BJ (cell line): ENCODE measurements around the gene DHRS3. TPM values are rescaled to one million over a fixed set of nuclear protein-coding genes. Genes with fewer than 3 reads are reported as not detected.
"Not testable (repeated sequence)": the region's sequence is repeated elsewhere in the genome, so short reads cannot be mapped to it uniquely, and the experiment has no call there.

Experiments
- CTCF ChIA-PET: fragments of 350-600 bp; formaldehyde crosslinking; extraction: SDS; loops from one replicate; lab custom pipeline; 2021; ENCODE audit warnings: antibody characterized with exemption, inconsistent platforms; lab: Yijun Ruan, JAX
- POLR2A ChIA-PET: fragments of 300-600 bp; sonication (Branson Sonifier 250); formaldehyde crosslinking; extraction: SDS; loops from one replicate; lab custom pipeline; 2021; ENCODE audit warnings: antibody characterized with exemption; lab: Charles Lee
- DNase-seq: peaks from one replicate; pipeline ENCODE4 v3.0.0-alpha.2; 2011; ENCODE audit warnings: low read depth
- H3K27me3 ChIP-seq: 2 replicates; pipeline ENCODE4 v1.6.0; 2011; ENCODE audit warnings: low read length; ENCODE audit not compliant: control insufficient read depth, insufficient read depth
- H3K36me3 ChIP-seq: 2 replicates; pipeline ENCODE4 v1.5.1; 2011; ENCODE audit warnings: low read length; ENCODE audit not compliant: control insufficient read depth, insufficient read depth
- H3K4me3 ChIP-seq: 2 replicates; pipeline ENCODE4 v1.5.1; 2011; ENCODE audit warnings: low read depth, mild to moderate bottlenecking, control low read depth, low read length
- CTCF ChIP-seq: IDR thresholded peaks from 2 replicates; pipeline ENCODE4 v1.5.1; 2011; ENCODE audit warnings: low read depth, mild to moderate bottlenecking, control low read depth, inconsistent platforms, low read length, moderate library complexity; ENCODE audit not compliant: insufficient read depth
- polyA plus RNA-seq: library from polyadenylated mRNA; depleted of rRNA; stranded (reverse); fragments of >200 nt; gene quantifications from 2 replicates; pipeline ENCODE4 v1.2.3, GENCODE V29; 2011

The DHRS3 gene
- polyA plus RNA-seq, 1 experiment, result 224 TPM

- POLR2A ChIA-PET, result no interaction called here
- no peaks in the 10 kb centered on the region for H3K36me3 ChIP-seq
- CTCF ChIA-PET, result interaction anchor here (0.8 to 2.4 kb wide), 3 partner anchors 9 to 26 kb away, joined by 3 to 5 read pairs (median 4); no protein-coding TSS in a partner anchor
- no peak for TF ChIP-seq CTCF
- no peaks in the 10 kb centered on the region for H3K27me3 ChIP-seq
- H3K4me3 ChIP-seq, result no peak overlapping the region
- peak; percentile 48 for DNase-seq
Observed at GRCh38 chr1:12528021-12528852, 89.8 kb downstream of the DHRS3 start.

GRCh38 chr1:12527564-12527963 is 90.4 kb downstream of the DHRS3 start:
- CTCF ChIA-PET, result interaction anchor here (1.0 to 2.4 kb wide), 2 partner anchors 9 to 10 kb away, joined by 3 to 5 read pairs; no protein-coding TSS in a partner anchor
- no peak for DNase-seq
- POLR2A ChIA-PET, result no interaction called here

GRCh38 chr1:12525311-12526181 is 92.5 kb downstream of the DHRS3 start:
- no peak overlapping the region for H3K4me3 ChIP-seq
- ChIA-PET CTCF (no interaction called here), POLR2A (no interaction called here)
- no peaks in the 10 kb centered on the region for H3K36me3 ChIP-seq
- no peaks in the 10 kb centered on the region for H3K27me3 ChIP-seq
- no peak for DNase-seq
- TF ChIP-seq CTCF, result no peak

More at GRCh38 chr1:12527564-12527963, 90.4 kb downstream of the DHRS3 start:
- Histone ChIP-seq H3K36me3 (no peaks in the 10 kb centered on the region), H3K4me3 (no peak overlapping the region), H3K27me3 (no peaks in the 10 kb centered on the region)
- TF ChIP-seq CTCF, result no peak

GRCh38 chr1:12524266-12524665 is 93.7 kb downstream of the DHRS3 start:
- POLR2A ChIA-PET, result no interaction called here
- H3K27me3 ChIP-seq, result no peaks in the 10 kb centered on the region
- no peak overlapping the region for H3K4me3 ChIP-seq
- no peaks in the 10 kb centered on the region for H3K36me3 ChIP-seq
- TF ChIP-seq CTCF, result no peak
- no peak for DNase-seq
- CTCF ChIA-PET, result interaction anchor here (0.6 kb wide), 1 partner anchor 31 kb away, joined by 3 read pairs; no protein-coding TSS in a partner anchor

- H3K4me3 ChIP-seq, H3K36me3 ChIP-seq, POLR2A ChIA-PET, H3K27me3 ChIP-seq, DNase-seq, CTCF ChIA-PET: not testable (repeated sequence)
Observed at GRCh38 chr1:12522780-12523179, 95.2 kb downstream of the DHRS3 start.
